GM12872 (cell line): Measurements from ENCODE around the gene IER3.

ENCODE experiments used
- CTCF ChIP-seq: IDR thresholded peaks from 3 replicates; pipeline ENCODE4 v1.5.1; 2011; ENCODE audit warnings: low read depth, mild to moderate bottlenecking, low read length, moderate library complexity; ENCODE audit not compliant: insufficient read depth

The IER3 gene

GRCh38 chr6:30759575-30760239 lies 15.4 kb upstream of the IER3 start:
- TF ChIP-seq CTCF, result no peak

- TF ChIP-seq CTCF, result no peak
Measured at GRCh38 chr6:30757261-30757904, 13.0 kb upstream of the IER3 start.

- TF ChIP-seq CTCF, result no peak
Measured at GRCh38 chr6:30754631-30755030, 10.3 kb upstream of the IER3 start.

- no peak for TF ChIP-seq CTCF
Measured at GRCh38 chr6:30752157-30752927, 8.0 kb upstream of the IER3 start.

GRCh38 chr6:30750379-30750668 lies 6.0 kb upstream of the IER3 start:
- no peak for TF ChIP-seq CTCF

- no peak for TF ChIP-seq CTCF
Measured at GRCh38 chr6:30749554-30750378, 5.4 kb upstream of the IER3 start.

- no peak for TF ChIP-seq CTCF
Measured at GRCh38 chr6:30748851-30749540, 4.6 kb upstream of the IER3 start.
